SK-N-SH treated with all-trans-retinoic acid at 6 μM for 48 hours (cell line): ENCODE results near the gene AAMDC.

Source experiments
- ATAC-seq: fragments of 200-7000 bp; cut with Tn5 transposase; 3 replicates; pipeline ENCODE4 v1.9.1; 2020; ENCODE audit warnings: mild to moderate bottlenecking, moderate library complexity
- ARNTL ChIP-seq: fragments of 450-650 bp; formaldehyde crosslinking; IDR thresholded peaks from 2 replicates; pipeline ENCODE4 v1.5.0; 2020; ENCODE audit warnings: low read depth, mild to moderate bottlenecking, moderate library complexity, borderline replicate concordance
- BACH2 ChIP-seq: fragments of 250-450 bp; sonication (Bioruptor Pico); IDR thresholded peaks from 2 replicates; pipeline ENCODE4 v1.9.0; 2021; ENCODE audit warnings: mild to moderate bottlenecking, borderline replicate concordance
- CREB5 ChIP-seq: fragments of 250-450 bp; sonication (Bioruptor Pico); IDR thresholded peaks from 2 replicates; pipeline ENCODE4 v1.5.1; 2020; ENCODE audit warnings: low read depth, mild to moderate bottlenecking, moderate library complexity
- CSDC2 ChIP-seq: fragments of 250-450 bp; sonication (Bioruptor Pico); IDR thresholded peaks from 2 replicates; pipeline ENCODE4 v1.5.0; 2020; ENCODE audit warnings: mild to moderate bottlenecking, moderate library complexity
- ESRRG ChIP-seq: fragments of 250-450 bp; sonication (Bioruptor Pico); IDR thresholded peaks from 2 replicates; pipeline ENCODE4 v1.6.1; 2021; ENCODE audit warnings: mild to moderate bottlenecking
- GLIS3 ChIP-seq: fragments of 250-450 bp; sonication (Bioruptor Pico); IDR thresholded peaks from 2 replicates; pipeline ENCODE4 v1.5.0; 2020; ENCODE audit warnings: mild to moderate bottlenecking, moderate library complexity
- ISL1 ChIP-seq: fragments of 250-450 bp; sonication (Bioruptor Pico); IDR thresholded peaks from 2 replicates; pipeline ENCODE4 v2.1.2; 2022; ENCODE audit warnings: mild to moderate bottlenecking, moderate library complexity
- OSR1 ChIP-seq: fragments of 250-450 bp; sonication (Bioruptor Pico); IDR thresholded peaks from 2 replicates; pipeline ENCODE4 v1.8.0; 2022; ENCODE audit warnings: moderate library complexity, mild to moderate bottlenecking, inconsistent platforms
- POU6F1 ChIP-seq: fragments of 250-450 bp; sonication (Bioruptor Pico); IDR thresholded peaks from 2 replicates; pipeline ENCODE4 v1.8.0; 2021; ENCODE audit warnings: low read depth, mild to moderate bottlenecking, moderate library complexity, borderline replicate concordance
- PPARA ChIP-seq: fragments of 250-450 bp; sonication (Bioruptor Pico); IDR thresholded peaks from 2 replicates; pipeline ENCODE4 v1.5.0; 2020; ENCODE audit warnings: mild to moderate bottlenecking, borderline replicate concordance
- RARB ChIP-seq: fragments of 250-450 bp; sonication (Bioruptor Pico); IDR thresholded peaks from 2 replicates; pipeline ENCODE4 v1.8.0; 2021; ENCODE audit warnings: mild to moderate bottlenecking, moderate library complexity
- SNAI2 ChIP-seq: fragments of 250-450 bp; sonication (Bioruptor Pico); IDR thresholded peaks from 2 replicates; pipeline ENCODE4 v1.5.0; 2020; ENCODE audit warnings: mild to moderate bottlenecking, moderate library complexity
- TCF4 ChIP-seq: fragments of 250-450 bp; sonication (Bioruptor Pico); IDR thresholded peaks from 2 replicates; pipeline ENCODE4 v1.8.0; 2021; ENCODE audit warnings: mild to moderate bottlenecking, moderate library complexity, borderline replicate concordance
- TOX ChIP-seq: fragments of 250-450 bp; sonication (Bioruptor Pico); IDR thresholded peaks from 2 replicates; pipeline ENCODE4 v1.8.0; 2021; ENCODE audit warnings: mild to moderate bottlenecking, moderate library complexity, borderline replicate concordance
- ZC3H10 ChIP-seq: fragments of 250-450 bp; sonication (Bioruptor Pico); IDR thresholded peaks from 2 replicates; pipeline ENCODE4 v1.5.1; 2021; ENCODE audit warnings: mild to moderate bottlenecking, moderate library complexity
- ZFP3 ChIP-seq: fragments of 250-450 bp; sonication (Bioruptor Pico); IDR thresholded peaks from 2 replicates; pipeline ENCODE4 v1.5.0; 2020; ENCODE audit warnings: mild to moderate bottlenecking, moderate library complexity
- ZFP30 ChIP-seq: fragments of 450-650 bp; formaldehyde crosslinking; IDR thresholded peaks from 2 replicates; pipeline ENCODE4 v1.5.0; 2022; ENCODE audit warnings: mild to moderate bottlenecking, moderate library complexity
- ZNF70 ChIP-seq: fragments of 450-650 bp; formaldehyde crosslinking; IDR thresholded peaks from 2 replicates; pipeline ENCODE4 v1.5.0; 2020; ENCODE audit warnings: mild to moderate bottlenecking, moderate library complexity
- TF ChIP-seq, protein P1 (sequence below): fragments of 250-450 bp; sonication (Bioruptor Pico); IDR thresholded peaks from 2 replicates; pipeline ENCODE4 v1.5.1; 2021; ENCODE audit warnings: mild to moderate bottlenecking, moderate library complexity
- TF ChIP-seq, protein P2 (sequence below): fragments of 250-450 bp; sonication (Bioruptor Pico); IDR thresholded peaks from 2 replicates; pipeline ENCODE4 v1.5.0; 2020; ENCODE audit warnings: mild to moderate bottlenecking, moderate library complexity
- TF ChIP-seq, protein P3 (sequence below): fragments of 250-450 bp; sonication (Bioruptor Pico); IDR thresholded peaks from 2 replicates; pipeline ENCODE4 v1.8.0; 2020; ENCODE audit warnings: mild to moderate bottlenecking, moderate library complexity, borderline replicate concordance

The AAMDC gene

GRCh38 chr11:77789731-77790476 lies 31.0 kb upstream of the AAMDC start:
- no peak for TF ChIP-seq SNAI2 (CRISPR knock-in tag)
- TF ChIP-seq GLIS3 (CRISPR knock-in tag): no peak
- no peak for TF ChIP-seq TCF4 (CRISPR knock-in tag)
- TF ChIP-seq, protein P1, sequence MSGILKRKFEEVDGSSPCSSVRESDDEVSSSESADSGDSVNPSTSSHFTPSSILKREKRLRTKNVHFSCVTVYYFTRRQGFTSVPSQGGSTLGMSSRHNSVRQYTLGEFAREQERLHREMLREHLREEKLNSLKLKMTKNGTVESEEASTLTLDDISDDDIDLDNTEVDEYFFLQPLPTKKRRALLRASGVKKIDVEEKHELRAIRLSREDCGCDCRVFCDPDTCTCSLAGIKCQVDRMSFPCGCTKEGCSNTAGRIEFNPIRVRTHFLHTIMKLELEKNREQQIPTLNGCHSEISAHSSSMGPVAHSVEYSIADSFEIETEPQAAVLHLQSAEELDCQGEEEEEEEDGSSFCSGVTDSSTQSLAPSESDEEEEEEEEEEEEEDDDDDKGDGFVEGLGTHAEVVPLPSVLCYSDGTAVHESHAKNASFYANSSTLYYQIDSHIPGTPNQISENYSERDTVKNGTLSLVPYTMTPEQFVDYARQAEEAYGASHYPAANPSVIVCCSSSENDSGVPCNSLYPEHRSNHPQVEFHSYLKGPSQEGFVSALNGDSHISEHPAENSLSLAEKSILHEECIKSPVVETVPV (CRISPR knock-in tag): no peak
- TF ChIP-seq, all 23 proteins: peak for 0
- no peak for ATAC-seq

DNA sequence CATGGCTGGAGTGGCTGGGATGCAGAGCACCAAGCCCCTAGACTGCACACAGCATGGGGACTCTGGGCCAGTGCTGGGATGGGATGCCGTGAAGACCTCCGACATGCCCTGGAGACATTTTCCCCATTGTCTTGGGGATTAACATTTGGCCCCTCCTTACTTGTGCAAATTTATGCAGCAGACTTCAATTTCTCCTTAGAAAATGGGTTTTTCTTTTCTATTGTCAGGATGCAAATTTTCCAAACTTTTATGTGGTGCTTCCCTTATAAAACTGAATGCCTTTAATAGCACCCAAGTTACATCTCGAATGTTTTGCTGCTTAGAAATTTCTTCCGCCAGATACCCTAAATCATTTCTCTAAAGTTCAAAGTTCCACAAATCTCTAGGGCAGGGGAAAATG lies 29.6 kb upstream of the AAMDC start:
- TF ChIP-seq ISL1 (CRISPR knock-in tag) (no peak), GLIS3 (CRISPR knock-in tag) (no peak), SNAI2 (CRISPR knock-in tag) (no peak), ESRRG (CRISPR knock-in tag) (no peak), OSR1 (CRISPR knock-in tag) (no peak), CREB5 (CRISPR knock-in tag) (no peak), ZC3H10 (CRISPR knock-in tag) (no peak), ZFP30 (CRISPR knock-in tag) (no peak), POU6F1 (CRISPR knock-in tag) (no peak), ARNTL (CRISPR knock-in tag) (no peak), ZFP3 (CRISPR knock-in tag) (no peak), TOX (CRISPR knock-in tag) (no peak)
- TF ChIP-seq, protein P1 (CRISPR knock-in tag): no peak
- TF ChIP-seq, protein P2, sequence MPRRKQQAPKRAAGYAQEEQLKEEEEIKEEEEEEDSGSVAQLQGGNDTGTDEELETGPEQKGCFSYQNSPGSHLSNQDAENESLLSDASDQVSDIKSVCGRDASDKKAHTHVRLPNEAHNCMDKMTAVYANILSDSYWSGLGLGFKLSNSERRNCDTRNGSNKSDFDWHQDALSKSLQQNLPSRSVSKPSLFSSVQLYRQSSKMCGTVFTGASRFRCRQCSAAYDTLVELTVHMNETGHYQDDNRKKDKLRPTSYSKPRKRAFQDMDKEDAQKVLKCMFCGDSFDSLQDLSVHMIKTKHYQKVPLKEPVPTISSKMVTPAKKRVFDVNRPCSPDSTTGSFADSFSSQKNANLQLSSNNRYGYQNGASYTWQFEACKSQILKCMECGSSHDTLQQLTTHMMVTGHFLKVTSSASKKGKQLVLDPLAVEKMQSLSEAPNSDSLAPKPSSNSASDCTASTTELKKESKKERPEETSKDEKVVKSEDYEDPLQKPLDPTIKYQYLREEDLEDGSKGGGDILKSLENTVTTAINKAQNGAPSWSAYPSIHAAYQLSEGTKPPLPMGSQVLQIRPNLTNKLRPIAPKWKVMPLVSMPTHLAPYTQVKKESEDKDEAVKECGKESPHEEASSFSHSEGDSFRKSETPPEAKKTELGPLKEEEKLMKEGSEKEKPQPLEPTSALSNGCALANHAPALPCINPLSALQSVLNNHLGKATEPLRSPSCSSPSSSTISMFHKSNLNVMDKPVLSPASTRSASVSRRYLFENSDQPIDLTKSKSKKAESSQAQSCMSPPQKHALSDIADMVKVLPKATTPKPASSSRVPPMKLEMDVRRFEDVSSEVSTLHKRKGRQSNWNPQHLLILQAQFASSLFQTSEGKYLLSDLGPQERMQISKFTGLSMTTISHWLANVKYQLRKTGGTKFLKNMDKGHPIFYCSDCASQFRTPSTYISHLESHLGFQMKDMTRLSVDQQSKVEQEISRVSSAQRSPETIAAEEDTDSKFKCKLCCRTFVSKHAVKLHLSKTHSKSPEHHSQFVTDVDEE: no peak
- TF ChIP-seq, protein P3, sequence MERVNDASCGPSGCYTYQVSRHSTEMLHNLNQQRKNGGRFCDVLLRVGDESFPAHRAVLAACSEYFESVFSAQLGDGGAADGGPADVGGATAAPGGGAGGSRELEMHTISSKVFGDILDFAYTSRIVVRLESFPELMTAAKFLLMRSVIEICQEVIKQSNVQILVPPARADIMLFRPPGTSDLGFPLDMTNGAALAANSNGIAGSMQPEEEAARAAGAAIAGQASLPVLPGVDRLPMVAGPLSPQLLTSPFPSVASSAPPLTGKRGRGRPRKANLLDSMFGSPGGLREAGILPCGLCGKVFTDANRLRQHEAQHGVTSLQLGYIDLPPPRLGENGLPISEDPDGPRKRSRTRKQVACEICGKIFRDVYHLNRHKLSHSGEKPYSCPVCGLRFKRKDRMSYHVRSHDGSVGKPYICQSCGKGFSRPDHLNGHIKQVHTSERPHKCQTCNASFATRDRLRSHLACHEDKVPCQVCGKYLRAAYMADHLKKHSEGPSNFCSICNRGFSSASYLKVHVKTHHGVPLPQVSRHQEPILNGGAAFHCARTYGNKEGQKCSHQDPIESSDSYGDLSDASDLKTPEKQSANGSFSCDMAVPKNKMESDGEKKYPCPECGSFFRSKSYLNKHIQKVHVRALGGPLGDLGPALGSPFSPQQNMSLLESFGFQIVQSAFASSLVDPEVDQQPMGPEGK (CRISPR knock-in tag): no peak
- no peak for ATAC-seq

- no peak for ATAC-seq
Measured at GRCh38 chr11:77793972-77794371, 27.0 kb upstream of the AAMDC start.

More at GRCh38 chr11:77793972-77794371, 27.0 kb upstream of the AAMDC start:
- TF ChIP-seq PPARA (CRISPR knock-in tag) (no peak), BACH2 (CRISPR knock-in tag) (no peak), RARB (CRISPR knock-in tag) (no peak), TOX (CRISPR knock-in tag) (no peak), CSDC2 (no peak), ARNTL (CRISPR knock-in tag) (no peak), ZNF70 (no peak), SNAI2 (CRISPR knock-in tag) (no peak), ZFP3 (CRISPR knock-in tag) (no peak)
- TF ChIP-seq, protein P3 (CRISPR knock-in tag): no peak
